Stimulated activated CD8-positive, alpha-beta memory T cell treated with anti-CD3 and anti-CD28 coated beads, Interleukin-15, amount 100 ng/mL, for 1 hour (primary cell): Measurements from ENCODE around the gene RNU4-1.
"Not testable (repeated sequence)": the region's sequence is repeated elsewhere in the genome, so short reads cannot be mapped to it uniquely, and the experiment has no call there.

Source experiments
- DNase-seq: peaks from one replicate; pipeline ENCODE4 v3.0.0-alpha.2; 2020; ENCODE audit warnings: low read depth

Gene RNU4-1

DNA sequence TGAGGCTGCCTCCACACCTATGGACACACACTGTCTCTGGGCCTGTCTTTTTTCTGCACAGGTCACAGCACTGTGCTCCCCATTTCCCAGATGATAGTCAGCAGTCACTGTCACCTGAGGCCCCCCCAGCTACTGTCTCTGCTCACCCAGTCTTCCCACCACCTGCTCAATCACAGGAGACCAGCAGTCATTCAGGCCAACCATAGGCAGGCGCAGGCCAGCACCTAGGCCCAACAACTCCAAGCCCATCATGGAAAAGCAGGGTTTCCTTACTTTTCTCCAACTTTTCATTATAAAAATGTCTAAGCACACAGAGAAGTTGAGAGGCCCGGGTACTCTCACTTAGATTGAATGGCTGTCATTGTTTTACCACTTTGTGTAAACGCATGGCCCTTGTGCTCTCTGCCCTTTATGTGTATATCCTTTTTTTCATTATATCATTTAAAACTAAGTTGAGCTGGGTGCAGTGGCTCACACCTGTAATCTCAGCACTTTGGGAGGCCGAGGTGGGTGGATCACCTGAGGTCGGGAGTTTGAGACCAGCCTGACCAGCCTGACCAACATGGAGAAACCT lies 34.6 kb downstream of the RNU4-1 start:
- DNase-seq: no peak

DNA sequence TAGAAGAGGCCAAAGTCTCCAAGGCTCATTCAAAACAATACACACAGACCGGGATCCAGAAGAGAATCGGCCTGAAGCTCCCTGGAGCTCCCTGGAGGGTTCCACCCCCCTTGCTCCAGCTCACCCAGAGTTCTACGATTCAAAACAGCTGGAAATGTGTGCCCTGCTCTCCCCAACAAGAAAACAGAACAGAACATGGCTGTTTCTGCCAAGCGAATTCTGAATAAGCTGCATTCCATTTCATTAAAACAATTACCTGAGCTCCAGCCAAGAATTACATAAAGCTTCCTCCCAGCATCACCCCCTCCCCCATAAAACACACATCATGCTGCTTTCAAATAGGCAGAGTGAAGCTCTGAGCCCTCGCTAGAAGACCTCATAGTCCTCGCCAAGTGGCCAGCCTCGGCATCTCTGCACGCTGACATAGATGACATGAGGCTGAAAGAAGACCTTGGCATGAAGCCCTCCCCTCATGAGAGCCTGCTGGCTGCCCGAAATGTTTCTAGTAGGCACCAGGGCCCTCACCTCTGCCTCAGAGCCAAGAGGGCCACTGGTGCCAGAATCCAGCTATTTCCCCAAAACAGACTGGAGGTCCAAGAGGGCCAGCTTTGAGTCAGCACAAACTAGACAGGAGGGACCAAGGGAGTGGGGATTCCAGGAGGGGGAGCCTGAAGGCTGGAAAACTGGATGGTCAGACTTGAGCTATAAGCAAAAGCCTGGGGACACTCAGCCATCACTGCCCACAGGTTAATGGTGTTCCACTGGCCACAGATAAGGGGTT lies 35.8 kb downstream of the RNU4-1 start:
- no peak for DNase-seq

DNA sequence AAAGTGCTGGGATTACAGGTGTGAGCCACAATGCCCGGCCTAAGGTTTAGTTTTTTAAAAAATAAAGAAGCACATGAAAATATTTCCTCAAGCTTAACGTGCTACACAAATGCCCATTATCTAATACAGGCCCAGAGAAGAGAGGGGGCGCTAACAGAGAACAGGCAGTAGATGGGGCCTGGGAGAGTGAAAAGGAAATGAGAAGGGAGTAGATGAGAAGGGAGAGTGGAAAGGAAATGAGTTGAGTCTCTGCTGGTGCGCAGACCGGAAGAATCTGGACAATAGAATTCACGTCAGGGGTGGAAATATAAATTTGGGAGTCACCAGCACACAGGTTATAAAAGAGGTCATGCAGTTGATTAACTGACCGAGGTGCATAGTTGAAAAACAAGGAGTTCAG lies 38.2 kb downstream of the RNU4-1 start:
- DNase-seq: no peak

DNA sequence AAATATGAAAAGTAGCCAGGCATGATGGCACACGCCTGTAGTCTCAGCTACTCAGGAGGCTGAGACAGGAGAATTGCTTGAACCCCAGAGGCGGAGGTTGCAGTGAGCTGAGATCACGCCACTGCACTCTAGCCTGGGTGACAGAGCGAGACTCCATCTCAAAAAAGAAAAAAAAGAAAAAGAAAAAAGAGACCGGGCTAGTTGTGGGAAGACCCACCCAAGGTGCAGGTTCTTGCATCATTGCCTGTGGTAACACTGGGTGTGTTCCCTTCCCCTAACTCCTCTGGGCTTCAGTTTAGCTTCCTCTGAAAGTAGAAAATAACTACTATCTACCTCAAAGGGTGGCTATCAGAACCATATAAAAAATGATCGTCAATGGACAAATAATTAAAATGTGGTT lies 39.7 kb downstream of the RNU4-1 start:
- not testable (repeated sequence) for DNase-seq

DNA sequence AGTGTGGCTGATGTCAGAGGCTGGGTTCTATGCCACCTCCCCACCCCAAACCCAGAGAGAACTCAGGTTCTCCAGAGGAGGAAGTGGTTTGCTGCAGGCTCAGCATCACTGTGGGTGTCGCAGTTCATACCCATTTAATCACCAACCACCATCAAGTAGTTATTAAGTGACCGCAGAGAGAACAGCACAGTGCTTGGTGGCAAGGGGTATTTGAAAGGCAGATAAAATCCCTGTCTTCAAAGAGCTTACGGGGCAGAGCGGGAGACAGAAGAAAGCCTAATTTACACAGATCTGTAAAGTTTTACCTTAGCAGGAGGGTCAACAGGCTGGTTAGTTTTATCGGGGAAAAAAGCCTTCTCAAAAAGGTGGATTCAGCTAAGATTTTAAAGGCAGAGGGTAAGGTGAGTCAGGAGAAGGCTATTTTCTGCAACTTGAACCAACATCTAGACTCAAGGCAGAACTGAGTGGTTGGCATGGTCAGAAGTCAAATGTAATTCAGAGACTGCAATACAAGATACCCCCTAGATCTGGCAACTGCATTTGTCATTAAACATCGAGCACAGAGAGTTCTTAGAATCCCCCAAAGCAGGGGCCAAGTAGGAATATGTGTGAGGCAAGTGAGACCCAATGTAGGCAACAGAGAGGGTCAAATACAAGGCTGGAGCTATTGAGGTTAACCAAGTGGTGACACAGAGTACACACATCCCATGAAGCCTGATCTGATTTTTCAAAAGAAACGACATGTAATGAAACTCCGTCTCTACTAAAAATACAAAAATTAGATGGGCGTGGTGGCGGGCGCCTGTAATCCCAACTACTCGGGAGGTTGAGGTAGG lies 40.7 kb downstream of the RNU4-1 start:
- peak; percentile 50 for DNase-seq

DNA sequence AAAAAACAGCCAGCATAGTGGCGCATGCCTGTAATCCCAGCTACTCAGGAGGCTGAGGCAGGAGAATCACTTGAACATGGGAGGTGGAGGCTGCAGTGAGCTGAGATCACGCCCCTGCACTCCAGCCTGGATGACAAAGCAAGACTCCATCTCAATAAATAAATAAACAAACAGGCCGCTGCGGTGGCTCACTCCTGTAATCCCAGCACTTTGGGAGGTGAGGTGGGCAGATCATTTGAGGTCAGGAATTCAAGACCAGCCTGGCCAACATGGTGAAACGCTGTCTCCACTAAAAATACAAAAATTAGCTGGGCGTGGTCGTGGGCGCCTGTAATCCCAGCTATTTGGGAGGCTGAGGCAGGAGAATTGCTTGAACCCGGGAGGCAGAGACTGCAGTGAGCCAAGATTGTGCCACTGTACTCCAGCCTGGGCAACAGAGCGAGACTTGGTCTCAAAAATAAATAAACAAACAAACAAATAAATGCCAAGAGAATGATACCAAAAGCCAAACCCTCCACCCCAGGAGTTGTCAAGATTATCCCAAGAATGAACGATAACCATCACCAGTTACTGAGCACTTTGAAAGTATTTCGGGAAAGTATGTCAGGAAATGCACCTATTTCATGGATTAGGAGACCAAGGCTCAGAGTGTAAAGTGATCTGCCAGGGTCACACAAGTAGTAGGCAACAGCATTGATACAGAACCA lies 41.5 kb downstream of the RNU4-1 start:
- not testable (repeated sequence) for DNase-seq

DNA sequence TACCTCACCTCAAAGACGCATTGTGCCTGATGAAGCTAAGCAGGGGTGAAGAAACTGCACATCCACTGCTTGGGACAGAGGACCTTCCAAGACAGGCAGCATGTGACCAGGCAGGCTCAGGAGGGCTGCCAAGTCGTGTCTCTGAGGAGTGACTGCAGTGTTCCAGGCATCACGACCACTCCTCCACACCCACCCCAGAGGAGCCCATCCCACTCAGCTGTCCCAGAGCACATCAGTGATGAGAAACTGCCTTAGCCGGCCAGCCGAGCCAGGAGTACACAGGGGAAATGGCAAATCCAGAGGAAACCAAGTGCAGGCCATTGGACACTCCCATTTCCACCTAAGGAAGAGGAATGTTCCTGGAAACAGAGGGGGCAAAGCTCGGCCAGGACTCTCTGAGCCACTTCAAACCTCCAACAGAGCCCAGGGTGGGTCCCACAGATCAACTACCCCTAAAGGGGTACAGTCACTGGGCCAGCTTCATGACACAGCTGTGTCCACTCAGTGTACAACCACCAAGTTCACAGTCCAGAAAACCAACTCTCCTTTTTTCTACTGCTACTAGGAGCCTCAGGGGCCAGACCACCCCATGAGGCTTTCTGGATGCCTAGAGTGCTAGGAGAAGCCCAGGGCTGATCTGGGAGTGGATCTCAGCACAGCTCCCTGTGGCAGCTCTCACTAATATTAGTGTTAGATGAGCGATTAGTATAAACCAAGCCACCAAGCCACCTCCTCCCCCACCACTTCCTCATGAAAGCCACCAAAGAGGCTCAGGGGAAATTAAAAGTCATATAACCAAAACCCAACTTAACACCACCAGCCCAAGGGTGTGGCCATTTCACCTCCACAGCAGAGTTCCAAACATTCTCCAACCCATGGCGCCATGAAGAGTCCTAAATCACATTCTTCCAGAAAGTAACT lies 42.9 kb downstream of the RNU4-1 start:
- DNase-seq: no peak

DNA sequence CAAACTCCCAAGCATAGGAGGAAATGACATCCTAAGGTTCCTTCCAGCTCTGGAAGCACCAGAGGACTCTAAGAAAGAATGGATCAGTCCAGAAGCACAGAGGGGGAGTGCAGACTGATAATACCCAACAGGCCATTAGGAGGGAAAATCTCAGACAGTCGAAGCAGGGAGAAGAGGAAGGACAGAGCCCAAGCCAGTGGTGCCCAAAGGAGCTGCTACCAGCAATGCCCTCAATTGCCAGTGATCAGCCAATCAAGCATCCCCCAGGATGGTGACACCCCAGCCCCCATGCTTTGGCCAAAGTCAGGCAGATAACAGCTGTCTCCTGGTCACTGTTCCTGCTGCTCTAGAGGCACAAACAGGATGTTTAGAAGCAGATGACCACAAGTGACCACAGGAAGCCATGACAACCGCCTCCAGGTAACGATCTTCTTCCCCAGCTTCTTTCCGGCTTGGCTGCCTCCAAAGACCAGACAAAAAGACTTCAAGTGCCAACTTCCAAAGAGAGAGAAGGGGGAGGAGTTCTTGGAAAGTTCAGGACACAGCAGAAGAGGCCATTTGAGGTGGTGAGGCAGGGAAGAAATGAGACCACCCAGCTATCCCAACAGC lies 43.7 kb downstream of the RNU4-1 start:
- DNase-seq: no peak

DNA sequence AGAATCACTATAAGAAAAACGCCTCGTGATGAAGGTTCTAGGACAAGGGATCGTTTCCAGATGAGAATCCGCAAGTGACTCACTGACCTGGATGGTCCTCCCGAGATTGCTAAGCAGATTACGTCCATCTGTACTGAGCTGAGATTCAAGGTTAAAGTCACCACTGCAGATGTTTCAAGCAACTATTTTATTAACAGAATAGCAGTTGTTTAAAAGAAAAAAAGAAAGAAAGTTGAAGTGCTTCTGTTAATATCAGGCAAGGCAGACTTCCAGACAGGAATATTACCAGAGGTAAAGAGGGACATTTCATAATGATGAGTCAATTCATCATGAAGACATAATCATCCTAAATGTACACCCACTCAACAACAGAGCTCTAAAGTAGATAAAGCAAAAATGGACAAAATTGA lies 45.4 kb downstream of the RNU4-1 start:
- no peak for DNase-seq

DNA sequence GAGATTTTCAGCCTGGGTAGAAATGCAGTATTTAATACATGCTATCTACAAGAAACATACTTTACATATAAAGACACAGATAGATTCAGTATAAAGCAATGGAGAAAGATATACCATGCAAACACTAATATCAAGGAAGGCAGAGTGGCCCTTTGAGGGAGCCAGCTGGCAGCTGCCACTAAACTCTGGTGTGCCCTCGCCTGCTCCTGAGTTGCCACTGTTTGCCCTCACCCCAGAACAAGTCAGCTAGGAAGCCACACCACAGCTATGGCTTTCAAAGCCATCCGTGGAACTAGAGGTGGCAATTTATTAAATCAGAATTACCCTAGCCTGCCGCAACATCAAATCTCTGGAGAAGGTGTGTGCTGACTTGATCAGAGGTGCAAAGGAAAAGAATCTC lies 45.9 kb downstream of the RNU4-1 start:
- no peak for DNase-seq

DNA sequence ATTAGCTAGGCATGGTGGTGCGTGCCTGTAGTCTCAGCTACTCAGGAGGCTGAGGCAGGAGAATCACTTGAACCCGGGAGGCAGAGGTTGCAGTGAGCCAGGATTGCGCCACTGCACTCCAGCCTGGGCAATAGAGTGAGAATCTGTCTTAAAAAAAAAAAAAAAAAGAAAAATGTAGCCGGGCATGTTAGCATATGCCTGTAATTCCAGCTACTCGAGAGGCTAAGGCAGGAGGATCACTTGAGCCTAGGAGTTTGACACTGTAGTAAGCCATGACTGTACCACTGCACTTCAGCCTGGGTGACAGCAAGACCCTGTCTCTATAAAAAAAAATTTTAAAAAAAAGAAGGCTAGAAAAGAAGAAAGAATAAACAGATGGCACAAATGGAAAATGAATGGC lies 46.3 kb downstream of the RNU4-1 start:
- DNase-seq: not testable (repeated sequence)
